ENCODE measurements around the gene INPP5A. TPM values are rescaled to one million over a fixed set of nuclear protein-coding genes. Genes with fewer than 3 reads are reported as not detected.

The INPP5A gene
- total RNA-seq, 1 donor from 2014 or later, result 35.4 TPM

DNA sequence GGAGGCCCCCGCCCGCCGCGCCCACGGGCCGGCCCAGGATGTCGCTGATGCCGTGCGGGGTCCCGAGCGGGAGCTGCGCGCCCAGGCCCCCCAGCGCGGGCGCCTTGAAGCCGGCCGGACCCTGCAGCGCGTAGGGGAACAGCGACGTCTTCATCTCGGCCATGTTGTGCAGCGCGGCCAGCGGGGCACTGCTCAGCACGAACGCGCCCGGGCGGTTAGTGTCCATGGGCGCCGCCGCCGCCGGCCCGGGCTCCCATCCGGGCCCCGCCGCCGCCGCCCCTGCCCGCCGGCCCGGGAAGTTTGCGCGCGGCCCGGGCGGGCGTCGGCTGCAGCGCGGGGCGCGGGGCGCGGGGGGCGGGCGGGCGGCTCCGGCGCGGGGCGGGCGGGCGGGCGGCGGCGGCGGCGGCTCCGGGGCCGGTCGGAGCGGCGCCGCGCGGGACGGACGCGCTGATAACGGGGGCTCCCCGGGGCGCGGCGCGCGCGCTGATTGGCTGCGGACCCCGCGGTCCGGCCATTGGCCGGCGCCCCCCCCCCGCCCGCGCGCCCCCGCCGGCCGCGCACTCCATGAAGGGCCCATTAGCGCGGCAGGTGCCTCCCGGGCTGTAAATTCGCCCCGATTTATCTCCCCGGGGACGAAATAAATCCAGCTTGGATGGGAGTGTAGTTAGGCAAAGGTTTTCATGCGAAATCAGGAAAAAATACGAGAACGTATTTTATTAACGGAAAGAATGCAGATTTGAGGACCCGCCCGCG is 248.3 kb downstream of the INPP5A start, which contains the start of gene NKX6-2:
NKX6-2 (minus strand) TSS at position 425 of the 753 bp plus-strand sequence; CDS start at position 226, 199 bp downstream.
- H3K9me3 Mint-ChIP-seq, result no peaks in the 10 kb centered on the region
- no peak for DNase-seq (ENCODE audit: low read depth, low spot score)
- H3K27ac Mint-ChIP-seq (ENCODE audit: unreplicated experiment), result no peak within 1 kb of the TSS
- peaks cover 11% of the 10 kb centered on the region for H3K4me1 Mint-ChIP-seq
- H3K27me3 Mint-ChIP-seq (ENCODE audit: low read depth), result peaks cover 74% of the 10 kb centered on the region
- TF ChIP-seq, protein P1, sequence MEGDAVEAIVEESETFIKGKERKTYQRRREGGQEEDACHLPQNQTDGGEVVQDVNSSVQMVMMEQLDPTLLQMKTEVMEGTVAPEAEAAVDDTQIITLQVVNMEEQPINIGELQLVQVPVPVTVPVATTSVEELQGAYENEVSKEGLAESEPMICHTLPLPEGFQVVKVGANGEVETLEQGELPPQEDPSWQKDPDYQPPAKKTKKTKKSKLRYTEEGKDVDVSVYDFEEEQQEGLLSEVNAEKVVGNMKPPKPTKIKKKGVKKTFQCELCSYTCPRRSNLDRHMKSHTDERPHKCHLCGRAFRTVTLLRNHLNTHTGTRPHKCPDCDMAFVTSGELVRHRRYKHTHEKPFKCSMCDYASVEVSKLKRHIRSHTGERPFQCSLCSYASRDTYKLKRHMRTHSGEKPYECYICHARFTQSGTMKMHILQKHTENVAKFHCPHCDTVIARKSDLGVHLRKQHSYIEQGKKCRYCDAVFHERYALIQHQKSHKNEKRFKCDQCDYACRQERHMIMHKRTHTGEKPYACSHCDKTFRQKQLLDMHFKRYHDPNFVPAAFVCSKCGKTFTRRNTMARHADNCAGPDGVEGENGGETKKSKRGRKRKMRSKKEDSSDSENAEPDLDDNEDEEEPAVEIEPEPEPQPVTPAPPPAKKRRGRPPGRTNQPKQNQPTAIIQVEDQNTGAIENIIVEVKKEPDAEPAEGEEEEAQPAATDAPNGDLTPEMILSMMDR (conservative IDR thresholded peaks at IDR 0.05), result no peak
- H3K36me3 Mint-ChIP-seq (ENCODE audit: low read depth), result peaks cover 14% of the 10 kb centered on the region
- no peak within 1 kb of the TSS for H3K4me3 Mint-ChIP-seq

DNA sequence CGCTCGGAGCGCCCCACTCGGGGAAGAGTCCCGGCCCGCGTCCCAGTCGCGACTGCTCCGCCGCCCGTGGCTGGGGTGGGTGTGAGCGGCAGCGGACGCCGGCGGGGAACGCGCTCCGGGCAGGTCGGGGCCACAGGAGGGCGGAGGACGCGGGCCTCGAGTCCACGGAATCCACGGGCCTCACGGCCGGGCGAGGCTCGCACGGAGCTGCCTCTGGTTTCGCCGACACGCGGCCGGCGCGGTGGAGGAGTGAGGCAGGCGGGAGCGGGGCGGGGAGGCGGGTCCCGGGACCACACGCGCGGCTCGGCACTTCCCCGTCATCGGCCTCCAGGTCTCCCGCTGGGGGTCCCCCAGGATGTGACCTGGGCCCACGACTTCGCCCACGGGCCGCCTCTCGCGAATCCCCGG is 248.9 kb downstream of the INPP5A start:
- Mint-ChIP-seq H3K27me3 (ENCODE audit: low read depth) (peaks cover 75% of the 10 kb centered on the region), H3K9me3 (no peaks in the 10 kb centered on the region), H3K4me1 (peaks cover 11% of the 10 kb centered on the region), H3K36me3 (ENCODE audit: low read depth) (peaks cover 12% of the 10 kb centered on the region), H3K27ac (ENCODE audit: unreplicated experiment) (no peak overlapping the region), H3K4me3 (no peak overlapping the region)
- TF ChIP-seq, protein P1 (conservative IDR thresholded peaks at IDR 0.05), result no peak
- no peak for DNase-seq (ENCODE audit: low read depth, low spot score)

DNA sequence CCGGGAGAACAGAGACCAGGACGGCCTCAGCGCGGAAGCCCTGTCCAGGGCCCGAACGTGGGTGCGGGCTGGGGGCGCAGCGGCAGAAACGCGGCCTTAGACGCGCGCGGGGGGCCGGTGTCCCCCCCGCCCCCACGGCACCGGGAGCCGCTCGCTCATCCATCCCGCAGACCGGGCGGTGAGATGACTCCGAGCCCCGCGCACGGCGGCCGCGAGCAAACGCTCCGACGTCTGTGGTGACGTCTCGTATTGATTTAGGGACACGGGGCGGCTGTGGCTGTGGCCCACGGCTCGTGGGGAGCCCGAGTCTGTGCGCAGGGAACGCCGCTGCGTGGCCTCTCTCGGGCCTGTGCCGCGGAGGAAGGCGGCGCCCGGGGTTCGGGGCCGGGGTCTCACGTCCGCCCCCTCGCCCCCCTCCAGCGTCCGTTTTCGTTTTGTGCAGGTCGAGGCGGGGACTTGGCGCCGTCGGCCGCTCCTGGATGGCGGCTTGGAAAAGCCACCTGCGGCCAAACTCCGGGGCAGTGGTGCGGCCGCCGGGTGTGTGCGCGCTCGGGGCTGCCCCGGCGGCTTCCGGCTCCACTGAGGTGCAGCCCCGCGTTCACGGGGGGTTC is 249.4 kb downstream of the INPP5A start:
- Mint-ChIP-seq H3K4me3 (no peak overlapping the region), H3K36me3 (ENCODE audit: low read depth) (peaks cover 9% of the 10 kb centered on the region), H3K4me1 (peaks cover 11% of the 10 kb centered on the region), H3K27ac (ENCODE audit: unreplicated experiment) (no peak overlapping the region), H3K9me3 (no peaks in the 10 kb centered on the region), H3K27me3 (ENCODE audit: low read depth) (peaks cover 73% of the 10 kb centered on the region)
- TF ChIP-seq, protein P1 (conservative IDR thresholded peaks at IDR 0.05), result no peak
- DNase-seq (ENCODE audit: low read depth, low spot score), result no peak

DNA sequence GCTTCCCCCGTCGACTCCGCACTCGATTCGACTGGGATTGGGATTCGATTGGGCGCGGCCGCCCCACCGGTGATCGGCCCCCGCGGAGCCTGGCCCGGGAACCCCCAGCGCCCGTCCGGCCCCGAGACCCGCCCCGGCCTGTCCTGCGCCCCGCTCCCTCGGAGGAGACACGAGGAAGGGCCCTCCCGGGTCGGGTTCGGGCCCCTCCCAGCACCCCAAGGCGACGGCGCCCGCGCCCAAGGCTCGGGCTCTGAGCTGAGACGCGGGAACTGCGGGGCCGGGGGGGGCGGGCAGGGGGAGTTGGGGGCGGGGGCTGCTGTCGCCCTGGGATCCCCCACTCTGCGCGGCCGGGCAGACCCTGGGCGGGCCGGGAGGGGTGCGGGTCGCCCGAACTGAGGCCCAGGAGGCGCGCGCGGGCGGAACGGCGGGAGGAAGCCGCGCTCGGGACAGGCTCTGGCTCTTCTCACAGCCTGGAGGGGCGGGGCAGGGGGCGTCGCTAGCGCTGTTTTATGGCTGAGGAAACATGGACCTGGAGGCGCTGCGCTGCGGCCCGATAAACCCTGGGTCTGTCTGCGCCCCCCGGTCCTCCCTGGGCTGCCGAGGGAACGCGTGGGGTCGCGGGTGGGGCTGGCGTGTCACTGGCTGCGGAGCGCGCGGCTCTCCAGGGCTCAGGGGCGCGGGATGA is 250.1 kb downstream of the INPP5A start:
- TF ChIP-seq, protein P1 (conservative IDR thresholded peaks at IDR 0.05), result no peak
- Mint-ChIP-seq H3K27me3 (ENCODE audit: low read depth) (peaks cover 68% of the 10 kb centered on the region), H3K4me1 (peaks cover 11% of the 10 kb centered on the region), H3K27ac (ENCODE audit: unreplicated experiment) (no peak overlapping the region), H3K36me3 (ENCODE audit: low read depth) (peaks cover 8% of the 10 kb centered on the region), H3K4me3 (no peak overlapping the region), H3K9me3 (no peaks in the 10 kb centered on the region)
- no peak for DNase-seq (ENCODE audit: low read depth, low spot score)

DNA sequence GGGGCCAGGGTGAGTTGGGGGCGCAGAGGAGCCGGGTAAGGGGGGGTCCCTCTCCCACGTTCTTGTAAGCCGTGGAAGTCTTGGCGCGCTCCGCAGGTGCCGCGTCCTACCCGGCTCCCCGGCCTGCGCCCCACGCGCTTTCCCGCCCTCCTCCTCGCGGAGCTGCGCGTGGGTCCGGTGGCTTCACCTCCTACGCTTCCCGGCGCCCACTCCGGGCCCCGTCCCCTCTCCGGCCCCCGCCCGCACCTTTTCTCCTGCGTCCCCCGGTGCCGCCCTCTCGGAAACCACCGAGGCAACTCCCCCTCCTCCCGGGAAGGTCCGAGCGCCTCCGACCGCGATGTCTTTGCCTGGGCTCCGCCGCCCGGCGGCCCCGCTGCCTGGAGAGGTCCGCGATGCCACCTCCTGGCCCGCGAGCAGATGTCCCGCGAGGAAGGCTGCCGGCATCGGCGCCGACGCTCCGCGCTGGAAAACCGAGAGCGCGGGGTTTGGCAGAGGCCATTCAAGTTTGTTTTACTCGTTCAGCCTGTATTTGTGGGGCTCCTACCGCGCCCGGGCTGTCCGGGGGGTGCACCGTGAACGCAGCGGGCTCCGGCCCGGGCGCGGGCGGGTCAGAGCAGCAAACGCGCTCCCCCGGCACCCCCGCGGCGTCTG is 250.7 kb downstream of the INPP5A start:
- no peak overlapping the region for H3K4me3 Mint-ChIP-seq
- peaks cover 4% of the 10 kb centered on the region for H3K36me3 Mint-ChIP-seq (ENCODE audit: low read depth)
- no peak overlapping the region for H3K27ac Mint-ChIP-seq (ENCODE audit: unreplicated experiment)
- TF ChIP-seq, protein P1 (conservative IDR thresholded peaks at IDR 0.05), result peak; percentile 31
- peaks cover 67% of the 10 kb centered on the region for H3K27me3 Mint-ChIP-seq (ENCODE audit: low read depth)
- peaks cover 6% of the 10 kb centered on the region for H3K4me1 Mint-ChIP-seq
- DNase-seq (ENCODE audit: low read depth, low spot score), result no peak
- H3K9me3 Mint-ChIP-seq, result no peaks in the 10 kb centered on the region
